Testis (tissue), 3 donors: ENCODE data around the gene BTBD2. TPM values are rescaled to one million over a fixed set of nuclear protein-coding genes. Genes with fewer than 3 reads are reported as not detected.
A peak's percentile ranks its signal among the peaks of the same experiment; 100 is the strongest.

Experiments
- DNase-seq: peaks from one replicate; pipeline ENCODE4 v3.0.0-alpha.2; 2019
- H3K27ac ChIP-seq, 2 donors: fragments of 200-600 bp; sonication (generic); one replicate each; pipeline ENCODE4 v1.5.1; 2019
- H3K27me3 ChIP-seq: fragments of 200-600 bp; sonication (generic); one replicate; pipeline ENCODE4 v1.5.1; 2019
- H3K36me3 ChIP-seq: fragments of 200-600 bp; sonication (generic); one replicate; pipeline ENCODE4 v1.5.1; 2017; ENCODE audit warnings: low read depth; ENCODE audit errors: missing control alignments
- H3K4me1 ChIP-seq: fragments of 200-600 bp; sonication (generic); one replicate; pipeline ENCODE4 v1.5.1; 2019
- H3K4me3 ChIP-seq, 2 donors: fragments of 200-600 bp; sonication (generic); one replicate each; pipeline ENCODE4 v1.5.1; 2017 to 2019
- H3K9me3 ChIP-seq: fragments of 200-600 bp; sonication (generic); one replicate; pipeline ENCODE4 v1.5.1; 2017
- POLR2A ChIP-seq: fragments of 450-650 bp; IDR thresholded peaks from one replicate; pipeline ENCODE4 v1.6.1; 2017; ENCODE audit warnings: antibody characterized with exemption, mild to moderate bottlenecking, moderate library complexity
- WGBS, 2 donors: methylation state at CpG; one replicate each; pipeline ENCODE4 v1.1.5; 2018; 5-methylcytosine and 5-hydroxymethylcytosine counted together
- intact Hi-C: fragments of 100-400 bp; cut with DNase I; formaldehyde crosslinking; loops from one replicate; pipeline ENCODE4 v1.15.1; 2023; ENCODE audit warnings: low total_unique reads
- polyA plus RNA-seq: library from polyadenylated mRNA; stranded (reverse); fragments of 350-450 nt; fragmentation: Illumina TruSeq; extraction: RNeasy Lipid Tissue Mini Kit (QIAGEN cat#74804); gene quantifications from one replicate; pipeline ENCODE4 v1.2.3, GENCODE V29; 2014; ENCODE audit warnings: low read depth, low replicate concordance; ENCODE audit not compliant: insufficient read depth
- total RNA-seq, 2 donors: library from RNA; depleted of rRNA; stranded (reverse); fragments of >200 nt; gene quantifications; one replicate each; pipeline ENCODE4 v1.2.3, GENCODE V29; 2016
- TF ChIP-seq, protein P1 (sequence below), 3 experiments: fragments of 450-650 bp in 2 of 3; fragments of 200-600 bp in 1 of 3; sonication (generic) in 1 of 3; IDR thresholded peaks; one replicate each; pipeline ENCODE4 v1.5.1; 2016 to 2019; ENCODE audit warnings: antibody characterized with exemption in 3 of 3, mild to moderate bottlenecking in 2 of 3, moderate library complexity in 1 of 3

The BTBD2 gene
- total and polyA plus RNA-seq, 3 donors from 2014 or later: 43.2 to 117 (median 61.1) TPM

GRCh38 chr19:2014731-2015607 is 545 bp downstream of the BTBD2 start:
- peak overlapping the region; percentile 49 to 63 for H3K4me3 ChIP-seq
- no peaks in the 10 kb centered on the region for H3K27me3 ChIP-seq
- H3K27ac ChIP-seq: peak overlapping the region; percentile 50 to 53
- no peak for DNase-seq
- intact Hi-C loops: no loop called here
- 7 to 24% methylated on average over 14 to 66 of the region's 74 CpGs for WGBS, 2 donors
- no peak for TF ChIP-seq POLR2A
- TF ChIP-seq, protein P1, sequence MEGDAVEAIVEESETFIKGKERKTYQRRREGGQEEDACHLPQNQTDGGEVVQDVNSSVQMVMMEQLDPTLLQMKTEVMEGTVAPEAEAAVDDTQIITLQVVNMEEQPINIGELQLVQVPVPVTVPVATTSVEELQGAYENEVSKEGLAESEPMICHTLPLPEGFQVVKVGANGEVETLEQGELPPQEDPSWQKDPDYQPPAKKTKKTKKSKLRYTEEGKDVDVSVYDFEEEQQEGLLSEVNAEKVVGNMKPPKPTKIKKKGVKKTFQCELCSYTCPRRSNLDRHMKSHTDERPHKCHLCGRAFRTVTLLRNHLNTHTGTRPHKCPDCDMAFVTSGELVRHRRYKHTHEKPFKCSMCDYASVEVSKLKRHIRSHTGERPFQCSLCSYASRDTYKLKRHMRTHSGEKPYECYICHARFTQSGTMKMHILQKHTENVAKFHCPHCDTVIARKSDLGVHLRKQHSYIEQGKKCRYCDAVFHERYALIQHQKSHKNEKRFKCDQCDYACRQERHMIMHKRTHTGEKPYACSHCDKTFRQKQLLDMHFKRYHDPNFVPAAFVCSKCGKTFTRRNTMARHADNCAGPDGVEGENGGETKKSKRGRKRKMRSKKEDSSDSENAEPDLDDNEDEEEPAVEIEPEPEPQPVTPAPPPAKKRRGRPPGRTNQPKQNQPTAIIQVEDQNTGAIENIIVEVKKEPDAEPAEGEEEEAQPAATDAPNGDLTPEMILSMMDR (IDR thresholded peaks at IDR 0.05): no peak
- H3K4me1 ChIP-seq: peaks cover 9% of the 10 kb centered on the region
- H3K9me3 ChIP-seq: no peaks in the 10 kb centered on the region
- no peaks in the 10 kb centered on the region for H3K36me3 ChIP-seq

- Histone ChIP-seq H3K4me3 (no peak overlapping the region), H3K27me3 (no peaks in the 10 kb centered on the region), H3K36me3 (no peaks in the 10 kb centered on the region), H3K4me1 (peaks cover 9% of the 10 kb centered on the region), H3K27ac (no peak overlapping the region), H3K9me3 (no peaks in the 10 kb centered on the region)
- no peak for DNase-seq
- intact Hi-C loops: no loop called here
- no peak for TF ChIP-seq POLR2A
- TF ChIP-seq, protein P1 (IDR thresholded peaks at IDR 0.05): no peak
- 59 to 72% methylated on average over 5 of the region's 5 CpGs for WGBS, 2 donors
Measured at GRCh38 chr19:2014131-2014571, 1.4 kb downstream of the BTBD2 start.

GRCh38 chr19:2013683-2013961 is 1.9 kb downstream of the BTBD2 start:
- intact Hi-C loops: no loop called here
- H3K27me3 ChIP-seq: no peaks in the 10 kb centered on the region
- no peak for TF ChIP-seq POLR2A
- TF ChIP-seq, protein P1 (IDR thresholded peaks at IDR 0.05): no peak
- no peak for DNase-seq
- 81 to 86% methylated on average over 5 to 6 of the region's 6 CpGs for WGBS, 2 donors
- no peak overlapping the region for H3K27ac ChIP-seq
- peaks cover 9% of the 10 kb centered on the region for H3K4me1 ChIP-seq
- H3K36me3 ChIP-seq: no peaks in the 10 kb centered on the region
- H3K4me3 ChIP-seq: no peak overlapping the region
- H3K9me3 ChIP-seq: no peaks in the 10 kb centered on the region

DNA sequence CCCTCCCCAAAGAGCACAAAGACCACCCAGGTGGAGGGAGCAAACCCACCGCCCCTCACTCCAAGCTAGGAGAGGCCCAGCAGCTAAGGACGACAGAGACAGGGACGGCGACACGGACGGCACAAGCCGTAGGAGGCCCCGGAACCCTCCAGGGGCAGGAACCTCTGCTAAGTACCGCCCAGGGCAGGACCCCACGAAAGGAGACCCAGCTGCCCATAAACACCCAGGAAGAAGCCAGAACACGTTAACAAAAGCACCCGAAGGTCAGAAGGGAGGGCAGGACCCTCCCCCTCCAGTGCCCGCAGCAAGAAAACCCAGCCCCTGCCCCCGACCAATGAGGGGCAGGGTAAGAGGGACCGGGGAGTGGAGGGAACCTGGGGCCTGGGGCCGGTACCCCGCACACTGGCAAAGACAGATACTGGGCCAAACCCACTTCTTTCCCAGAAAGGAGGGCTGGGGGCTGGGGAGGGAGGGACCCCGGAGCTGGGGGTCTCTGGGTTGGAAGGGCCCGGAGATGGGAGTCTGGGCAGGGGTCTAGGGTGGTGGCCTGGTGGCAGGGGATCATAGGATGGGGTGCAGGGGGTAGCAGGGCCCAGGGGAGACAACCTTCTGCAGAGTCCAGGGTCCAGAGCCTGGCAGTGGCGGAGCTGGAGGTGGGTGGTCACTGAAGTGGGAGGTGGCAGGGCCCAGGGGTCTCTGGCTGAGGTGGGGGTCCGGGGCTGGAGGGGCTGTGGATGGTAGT is 2.4 kb downstream of the BTBD2 start:
- H3K36me3 ChIP-seq: no peaks in the 10 kb centered on the region
- no peaks in the 10 kb centered on the region for H3K9me3 ChIP-seq
- peaks cover 9% of the 10 kb centered on the region for H3K4me1 ChIP-seq
- no peak for DNase-seq
- intact Hi-C loops: no loop called here
- WGBS, 2 donors: 72 to 96% methylated on average over 4 to 21 of the region's 21 CpGs
- no peak overlapping the region for H3K27ac ChIP-seq
- H3K4me3 ChIP-seq: no peak overlapping the region
- TF ChIP-seq, protein P1 (IDR thresholded peaks at IDR 0.05): no peak
- H3K27me3 ChIP-seq: no peaks in the 10 kb centered on the region
